B cell (primary cell): Measurements from ENCODE around the gene TUT7. TPM values are rescaled to one million over a fixed set of nuclear protein-coding genes. Genes with fewer than 3 reads are reported as not detected.

Source experiments
- ATAC-seq: fragments of 200-7000 bp; cut with Tn5 transposase; one replicate; pipeline ENCODE4 v1.10.0; 2021; ENCODE audit warnings: low read depth, mild to moderate bottlenecking, moderate number of reproducible peaks, moderate library complexity
- CTCF ChIA-PET: fragments of 350-600 bp; sonication (Branson Sonifier 250); formaldehyde crosslinking; loops from one replicate; lab custom pipeline; 2021; ENCODE audit warnings: antibody characterized with exemption, inconsistent platforms; lab: Charles Lee
- POLR2A ChIA-PET: fragments of 350-600 bp; sonication (Branson Sonifier 250); formaldehyde crosslinking; loops from one replicate; lab custom pipeline; 2021; ENCODE audit warnings: antibody characterized with exemption; lab: Charles Lee
- DNase-seq: peaks from one replicate; pipeline ENCODE4 v3.0.0; 2013
- H2AFZ ChIP-seq: 2 replicates; pipeline ENCODE4 v1.6.1; 2012; ENCODE audit warnings: mild to moderate bottlenecking, low read depth, low read length; ENCODE audit not compliant: insufficient read depth, poor library complexity, severe bottlenecking
- H3K27ac ChIP-seq, 2 donors: 1 replicate in 1 of 2; 2 replicates in 1 of 2; pipeline ENCODE4 v1.5.1; 2012 to 2013; ENCODE audit warnings: low read length in 2 of 2, mild to moderate bottlenecking in 2 of 2, moderate library complexity in 1 of 2
- H3K27me3 ChIP-seq, 4 experiments: fragments of 200-600 bp in 1 of 4; sonication (generic) in 1 of 4; replicated peaks in 1 of 4; 1 replicate in 2 of 4; 2 replicates in 2 of 4; pipeline versions ENCODE4 v1.6.1 to v1.7.0; 2013 to 2016; ENCODE audit warnings: low read length in 3 of 4, mild to moderate bottlenecking in 2 of 4, mixed read lengths in 1 of 4, moderate library complexity in 1 of 4; ENCODE audit not compliant: insufficient read depth in 4 of 4, control insufficient read depth in 3 of 4; ENCODE audit errors: control extremely low read depth in 1 of 4
- H3K36me3 ChIP-seq, 2 experiments: replicated peaks in 1 of 2; 1 replicate in 1 of 2; 2 replicates in 1 of 2; pipeline versions ENCODE4 v1.6.1 to v1.7.1; 2013; ENCODE audit warnings: low read length in 1 of 2; ENCODE audit not compliant: insufficient read depth in 2 of 2, control insufficient read depth in 1 of 2; ENCODE audit errors: control extremely low read depth in 1 of 2, extremely low read depth in 1 of 2
- H3K4me1 ChIP-seq, 2 donors: fragments of 200-600 bp in 1 of 2; sonication (generic) in 1 of 2; 1 replicate in 1 of 2; 2 replicates in 1 of 2; pipeline versions ENCODE4 v1.5.1 to v1.6.1; 2013 to 2017; ENCODE audit warnings: low read length in 2 of 2; ENCODE audit not compliant: control insufficient read depth in 2 of 2, insufficient read depth in 2 of 2
- H3K4me2 ChIP-seq: replicated peaks from 2 replicates; pipeline ENCODE3; 2012; ENCODE audit warnings: mild to moderate bottlenecking, low read depth, low read length; ENCODE audit not compliant: poor library complexity, severe bottlenecking
- H3K4me3 ChIP-seq, 5 experiments: fragments of 200-600 bp in 1 of 5; sonication (generic) in 1 of 5; 1 replicate in 3 of 5; 2 replicates in 2 of 5; pipeline versions ENCODE4 v1.5.1 to v1.7.0; 2011 to 2016; ENCODE audit warnings: low read length in 4 of 5, mild to moderate bottlenecking in 4 of 5, low read depth in 2 of 5, control low read depth in 1 of 5, moderate library complexity in 1 of 5; ENCODE audit not compliant: insufficient read depth in 1 of 5; ENCODE audit errors: control extremely low read depth in 1 of 5, extremely low read depth in 1 of 5
- H3K79me2 ChIP-seq: fragments of 200-600 bp; sonication (generic); one replicate; pipeline ENCODE4 v1.6.0; 2016; ENCODE audit warnings: low read length; ENCODE audit not compliant: control insufficient read depth, insufficient read depth
- H3K9ac ChIP-seq: fragments of 200-600 bp; sonication (generic); 2 replicates; pipeline ENCODE4 v1.6.1; 2017; ENCODE audit warnings: mild to moderate bottlenecking, low read length, moderate library complexity
- H3K9me3 ChIP-seq, 3 donors: one replicate each; pipeline versions ENCODE4 v1.6.1 to v1.7.1; 2013; ENCODE audit warnings: low read length in 2 of 3; ENCODE audit not compliant: control insufficient read depth in 2 of 3, insufficient read depth in 1 of 3; ENCODE audit errors: control extremely low read depth in 1 of 3
- H4K20me1 ChIP-seq: 2 replicates; pipeline ENCODE4 v1.6.0; 2012; ENCODE audit warnings: mild to moderate bottlenecking, low read length; ENCODE audit not compliant: insufficient read depth, control insufficient read depth, poor library complexity, severe bottlenecking
- H3K27ac Mint-ChIP-seq: one replicate; pipeline ENCODE4 v1.8.0; 2021; ENCODE audit warnings: mixed read lengths
- H3K27me3 Mint-ChIP-seq: one replicate; pipeline ENCODE4 v1.8.0; 2021; ENCODE audit warnings: mixed read lengths
- H3K4me1 Mint-ChIP-seq: one replicate; pipeline ENCODE4 v1.8.0; 2021; ENCODE audit warnings: mixed read lengths
- H3K4me3 Mint-ChIP-seq: one replicate; pipeline ENCODE4 v1.8.0; 2021; ENCODE audit warnings: mixed read lengths
- H3K9me3 Mint-ChIP-seq: one replicate; pipeline ENCODE4 v1.8.0; 2022; ENCODE audit warnings: mixed read lengths; ENCODE audit not compliant: insufficient read depth
- EZH2 ChIP-seq: IDR thresholded peaks from 2 replicates; pipeline ENCODE4 v1.6.1; 2012; ENCODE audit warnings: borderline replicate concordance, low read depth, mild to moderate bottlenecking, moderate library complexity, low read length; ENCODE audit not compliant: insufficient read depth, poor library complexity, severe bottlenecking
- WGBS: methylation state at CpG from one replicate; pipeline ENCODE4 v1.1.5; 2013; ENCODE audit warnings: missing lambda C conversion rate; ENCODE audit not compliant: insufficient coverage; 5-methylcytosine and 5-hydroxymethylcytosine counted together
- intact Hi-C: fragments of 100-400 bp; cut with micrococcal nuclease; formaldehyde crosslinking; loops from one replicate; pipeline ENCODE4 v1.10.0; 2022
- polyA plus RNA-seq: library from polyadenylated mRNA; depleted of rRNA; stranded (reverse); fragments of >200 nt; gene quantifications from 2 replicates; pipeline ENCODE4 v1.2.3, GENCODE V29; 2012
- total RNA-seq, 2 donors: library from RNA; stranded (reverse); fragments of 120-200 nt in 1 of 2; gene quantifications; 1 replicate in 1 of 2; 2 replicates in 1 of 2; pipeline versions ENCODE4 v1.2.3 to v1.2.4, GENCODE V29; 2013 to 2022
- TF ChIP-seq, protein P1 (sequence below): fragments of 200-600 bp; IDR thresholded peaks from one replicate; pipeline ENCODE4 v1.8.0; 2022; ENCODE audit warnings: antibody characterized with exemption, mild to moderate bottlenecking

The TUT7 gene
- total and polyA plus RNA-seq, 2 donors (not counting 1 experiment from before 2014, with no cell fraction given), result 18.3 to 70.7 TPM

DNA sequence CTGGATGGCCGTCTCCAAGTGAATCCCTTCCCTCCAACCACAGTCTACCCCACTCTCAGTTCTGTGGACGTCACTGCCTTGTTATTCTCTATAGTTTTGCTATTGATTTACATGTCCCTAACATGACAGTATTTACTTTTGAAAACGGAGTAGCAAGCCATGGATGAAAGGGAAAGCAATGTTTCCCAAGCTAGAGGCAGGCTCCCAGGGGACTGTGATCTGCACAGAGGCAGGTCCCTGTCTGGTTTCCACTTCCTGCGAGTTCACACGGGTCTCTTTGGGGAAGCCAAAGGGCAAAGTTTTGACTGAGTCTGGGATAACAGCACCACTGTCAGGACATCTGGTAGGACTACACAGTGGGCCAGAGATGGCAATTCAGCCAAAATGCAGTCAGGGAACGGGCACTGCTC is 107.5 kb downstream of the TUT7 start:
- H3K27me3 ChIP-seq, result no peaks in the 10 kb centered on the region
- no peak overlapping the region for H3K4me2 ChIP-seq
- no peak overlapping the region for H3K9ac ChIP-seq
- peaks cover 0 to under 1% (median 0%) of the 10 kb centered on the region in 3 donors for H3K9me3 ChIP-seq
- ChIA-PET POLR2A (no interaction called here), CTCF (no interaction called here)
- Mint-ChIP-seq H3K4me3 (no peak overlapping the region), H3K27ac (no peak overlapping the region), H3K9me3 (peaks cover 2% of the 10 kb centered on the region), H3K27me3 (peaks cover 4% of the 10 kb centered on the region), H3K4me1 (peaks cover 2% of the 10 kb centered on the region)
- ATAC-seq, result no peak
- no peak for DNase-seq
- intact Hi-C loops, result no loop called here
- H3K27ac ChIP-seq, result no peak overlapping the region
- no peak for TF ChIP-seq EZH2
- TF ChIP-seq, protein P1, sequence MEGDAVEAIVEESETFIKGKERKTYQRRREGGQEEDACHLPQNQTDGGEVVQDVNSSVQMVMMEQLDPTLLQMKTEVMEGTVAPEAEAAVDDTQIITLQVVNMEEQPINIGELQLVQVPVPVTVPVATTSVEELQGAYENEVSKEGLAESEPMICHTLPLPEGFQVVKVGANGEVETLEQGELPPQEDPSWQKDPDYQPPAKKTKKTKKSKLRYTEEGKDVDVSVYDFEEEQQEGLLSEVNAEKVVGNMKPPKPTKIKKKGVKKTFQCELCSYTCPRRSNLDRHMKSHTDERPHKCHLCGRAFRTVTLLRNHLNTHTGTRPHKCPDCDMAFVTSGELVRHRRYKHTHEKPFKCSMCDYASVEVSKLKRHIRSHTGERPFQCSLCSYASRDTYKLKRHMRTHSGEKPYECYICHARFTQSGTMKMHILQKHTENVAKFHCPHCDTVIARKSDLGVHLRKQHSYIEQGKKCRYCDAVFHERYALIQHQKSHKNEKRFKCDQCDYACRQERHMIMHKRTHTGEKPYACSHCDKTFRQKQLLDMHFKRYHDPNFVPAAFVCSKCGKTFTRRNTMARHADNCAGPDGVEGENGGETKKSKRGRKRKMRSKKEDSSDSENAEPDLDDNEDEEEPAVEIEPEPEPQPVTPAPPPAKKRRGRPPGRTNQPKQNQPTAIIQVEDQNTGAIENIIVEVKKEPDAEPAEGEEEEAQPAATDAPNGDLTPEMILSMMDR, result no peak
- H2AFZ ChIP-seq, result no peak overlapping the region
- no peaks in the 10 kb centered on the region for H4K20me1 ChIP-seq
- H3K4me1 ChIP-seq, result no peaks in the 10 kb centered on the region
- 23% methylated on average over 4 of the region's 6 CpGs for WGBS
- no peak overlapping the region for H3K4me3 ChIP-seq
- no peaks in the 10 kb centered on the region for H3K36me3 ChIP-seq
- H3K79me2 ChIP-seq, result no peaks in the 10 kb centered on the region

DNA sequence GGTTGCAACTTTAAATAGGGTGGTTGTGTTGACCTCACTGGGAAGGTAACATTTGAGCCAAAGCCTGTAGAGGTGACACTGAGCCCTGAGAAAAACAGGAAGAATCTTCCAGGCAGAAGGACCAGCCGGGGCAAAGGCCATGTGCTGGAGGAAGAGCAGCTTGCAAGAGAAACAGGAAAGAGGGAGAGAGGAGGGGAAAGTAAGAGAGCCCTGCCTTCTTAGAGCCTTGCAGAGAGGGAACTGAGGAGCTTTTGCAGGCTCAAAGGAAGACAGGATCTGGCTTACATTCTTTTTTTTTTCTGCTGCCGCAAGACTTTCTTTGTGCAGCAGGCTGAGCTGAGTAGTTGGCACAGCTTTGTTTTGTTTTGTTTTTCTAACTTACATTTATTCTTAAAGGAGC is 112.1 kb downstream of the TUT7 start:
- H3K36me3 ChIP-seq, result no peaks in the 10 kb centered on the region
- H3K9me3 ChIP-seq, result no peaks in the 10 kb centered on the region
- no peaks in the 10 kb centered on the region for H3K4me1 ChIP-seq
- Mint-ChIP-seq H3K4me1 (peaks cover under 1% of the 10 kb centered on the region), H3K27me3 (peaks cover 2% of the 10 kb centered on the region), H3K27ac (no peak overlapping the region), H3K4me3 (no peak overlapping the region), H3K9me3 (peaks cover 2% of the 10 kb centered on the region)
- H3K27ac ChIP-seq, result no peak overlapping the region
- CTCF ChIA-PET, result no interaction called here
- no peak overlapping the region for H3K4me3 ChIP-seq
- DNase-seq (no peak), ATAC-seq (no peak)
- H3K27me3 ChIP-seq, result no peaks in the 10 kb centered on the region
- no peak overlapping the region for H3K4me2 ChIP-seq
- no peak overlapping the region for H2AFZ ChIP-seq
- WGBS, result 22% methylated on average over 1 of the region's 2 CpGs
- H3K79me2 ChIP-seq, result no peaks in the 10 kb centered on the region
- POLR2A ChIA-PET, result no interaction called here
- no peaks in the 10 kb centered on the region for H4K20me1 ChIP-seq
- H3K9ac ChIP-seq, result no peak overlapping the region
- no peak for TF ChIP-seq EZH2
- TF ChIP-seq, protein P1, result no peak
- intact Hi-C loops, result no loop called here
